Eye (tissue), 1 donor: ENCODE measurements around the gene ARFGAP2.

Source experiments
- DNase-seq: peaks from one replicate; pipeline ENCODE4 v3.0.0-alpha.2; 2015

Gene ARFGAP2

DNA sequence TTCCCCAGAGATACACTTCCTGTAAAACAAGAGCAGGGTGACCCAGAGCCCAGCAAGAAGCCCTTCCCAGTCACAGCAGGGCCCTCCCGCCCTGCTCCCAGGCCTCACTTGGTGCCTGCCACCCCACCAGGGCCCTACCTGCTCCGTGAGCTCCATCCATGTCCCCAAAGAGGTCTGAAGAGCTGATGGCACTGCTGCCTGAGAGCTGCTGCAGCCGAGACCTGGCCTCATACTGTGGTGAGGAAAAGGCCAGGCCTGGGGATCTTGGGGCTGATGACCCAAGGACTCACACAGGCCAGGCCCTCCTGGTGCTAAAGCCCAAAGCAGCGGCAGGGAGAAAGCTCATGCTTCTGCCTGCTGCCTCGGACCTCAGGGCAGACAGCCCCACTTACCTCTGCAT is 10.3 kb downstream of the ARFGAP2 start:
- no peak for DNase-seq

DNA sequence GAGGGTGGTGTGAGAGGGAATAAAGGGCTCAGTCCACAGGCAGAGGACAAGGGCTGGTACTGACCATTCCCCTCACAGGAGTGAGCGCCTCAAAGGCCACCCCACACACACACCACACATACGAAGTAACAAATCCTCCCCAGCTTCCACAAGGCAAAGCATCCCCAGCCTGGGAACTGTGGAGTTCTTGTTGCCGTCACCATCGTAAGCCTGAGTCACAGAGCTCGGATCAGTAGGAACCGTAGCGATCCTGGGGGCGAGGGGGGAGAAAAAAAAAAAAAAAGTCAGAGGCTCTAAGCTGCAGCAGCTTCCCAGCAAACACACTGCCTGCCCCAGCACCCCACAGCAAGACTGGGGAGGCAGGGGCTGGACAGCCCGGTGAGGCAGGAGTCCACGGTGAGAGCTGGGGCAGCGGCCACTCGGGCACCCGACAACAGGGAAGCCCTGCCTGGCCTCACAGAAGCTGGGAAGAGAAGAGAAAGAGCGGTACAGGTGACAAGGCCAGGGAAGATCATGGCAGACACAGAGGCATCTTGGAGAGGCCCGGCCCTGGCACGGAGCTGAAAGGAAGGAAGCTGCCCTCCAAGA is 11.3 kb downstream of the ARFGAP2 start:
- DNase-seq: no peak

GRCh38 chr11:47164321-47164720 is 12.4 kb downstream of the ARFGAP2 start:
- no peak for DNase-seq

- no peak for DNase-seq
These were observed 12.8 kb downstream of the ARFGAP2 start for GRCh38 chr11:47163898-47164297.

GRCh38 chr11:47163193-47163592 is 13.5 kb downstream of the ARFGAP2 start:
- DNase-seq: no peak

- no peak for DNase-seq
These were observed 14.3 kb downstream of the ARFGAP2 start for GRCh38 chr11:47162426-47162825.

- no peak for DNase-seq
These were observed 14.8 kb downstream of the ARFGAP2 start for GRCh38 chr11:47161890-47162289.

- DNase-seq: peak; percentile 83
These were observed 15.4 kb downstream of the ARFGAP2 start for GRCh38 chr11:47161134-47161854.

DNA sequence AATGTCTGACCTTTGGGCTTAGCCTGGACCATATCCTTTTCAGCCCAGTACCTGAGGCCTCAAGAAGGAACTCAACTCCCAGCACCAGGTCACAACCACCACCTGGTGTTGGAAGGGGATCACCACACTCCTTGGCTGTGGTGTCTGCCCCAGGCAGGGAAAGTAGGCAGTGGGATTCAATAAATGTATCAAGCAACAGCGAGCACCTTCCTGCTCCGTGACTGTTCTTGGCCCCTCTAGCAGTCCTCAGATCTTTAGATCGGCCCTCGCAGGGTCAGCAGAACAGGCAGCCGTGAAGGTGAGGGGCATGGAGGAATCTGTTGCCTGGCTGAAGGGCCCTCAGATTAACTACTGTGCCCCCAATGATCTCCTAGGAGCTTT is 15.9 kb downstream of the ARFGAP2 start:
- no peak for DNase-seq

- no peak for DNase-seq
These were observed 18.4 kb downstream of the ARFGAP2 start for GRCh38 chr11:47158242-47158641.

- no peak for DNase-seq
These were observed 18.9 kb downstream of the ARFGAP2 start for GRCh38 chr11:47157805-47158204.

DNA sequence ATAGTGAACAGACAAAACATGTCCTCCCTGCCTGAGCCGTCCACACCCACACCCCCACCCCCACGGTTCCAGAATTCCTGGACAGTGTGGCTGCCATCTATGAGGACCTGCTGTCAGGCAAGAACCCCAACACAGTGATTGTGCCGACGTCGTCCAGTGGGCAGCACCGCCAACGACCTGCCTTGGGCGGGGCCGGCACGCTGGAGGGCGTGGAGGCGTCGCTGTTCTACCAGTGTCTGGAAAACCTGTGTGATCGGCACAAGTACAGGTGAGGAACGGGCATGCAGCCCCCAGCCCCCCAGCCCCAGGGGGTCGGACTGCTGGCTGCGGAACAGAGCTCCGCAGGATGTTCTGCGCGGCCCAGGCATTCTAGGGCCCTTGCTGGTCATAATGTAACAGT is 19.7 kb downstream of the ARFGAP2 start:
- DNase-seq: no peak

GRCh38 chr11:47156333-47156732 is 20.3 kb downstream of the ARFGAP2 start:
- no peak for DNase-seq

DNA sequence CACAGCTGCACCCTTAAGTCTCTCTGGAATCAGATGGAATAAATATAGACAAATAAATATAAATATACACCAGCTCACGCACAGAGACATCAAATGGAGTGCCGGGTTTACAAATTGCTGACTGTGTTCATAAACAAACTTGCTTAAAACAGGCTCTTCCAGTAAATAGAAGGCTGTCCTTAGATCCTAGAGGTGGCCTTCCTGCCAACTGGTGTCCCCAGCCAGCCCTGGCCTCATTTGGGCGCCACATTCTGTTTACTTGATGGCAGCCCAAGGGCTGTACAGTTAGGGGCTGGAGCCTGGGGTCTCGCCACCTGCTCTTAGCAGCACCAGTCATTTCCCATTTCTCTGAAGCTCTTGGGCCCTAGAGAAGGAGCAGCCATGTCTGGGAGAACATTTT is 20.8 kb downstream of the ARFGAP2 start:
- DNase-seq: no peak

GRCh38 chr11:47154616-47155570 is 21.8 kb downstream of the ARFGAP2 start:
- DNase-seq: no peak

DNA sequence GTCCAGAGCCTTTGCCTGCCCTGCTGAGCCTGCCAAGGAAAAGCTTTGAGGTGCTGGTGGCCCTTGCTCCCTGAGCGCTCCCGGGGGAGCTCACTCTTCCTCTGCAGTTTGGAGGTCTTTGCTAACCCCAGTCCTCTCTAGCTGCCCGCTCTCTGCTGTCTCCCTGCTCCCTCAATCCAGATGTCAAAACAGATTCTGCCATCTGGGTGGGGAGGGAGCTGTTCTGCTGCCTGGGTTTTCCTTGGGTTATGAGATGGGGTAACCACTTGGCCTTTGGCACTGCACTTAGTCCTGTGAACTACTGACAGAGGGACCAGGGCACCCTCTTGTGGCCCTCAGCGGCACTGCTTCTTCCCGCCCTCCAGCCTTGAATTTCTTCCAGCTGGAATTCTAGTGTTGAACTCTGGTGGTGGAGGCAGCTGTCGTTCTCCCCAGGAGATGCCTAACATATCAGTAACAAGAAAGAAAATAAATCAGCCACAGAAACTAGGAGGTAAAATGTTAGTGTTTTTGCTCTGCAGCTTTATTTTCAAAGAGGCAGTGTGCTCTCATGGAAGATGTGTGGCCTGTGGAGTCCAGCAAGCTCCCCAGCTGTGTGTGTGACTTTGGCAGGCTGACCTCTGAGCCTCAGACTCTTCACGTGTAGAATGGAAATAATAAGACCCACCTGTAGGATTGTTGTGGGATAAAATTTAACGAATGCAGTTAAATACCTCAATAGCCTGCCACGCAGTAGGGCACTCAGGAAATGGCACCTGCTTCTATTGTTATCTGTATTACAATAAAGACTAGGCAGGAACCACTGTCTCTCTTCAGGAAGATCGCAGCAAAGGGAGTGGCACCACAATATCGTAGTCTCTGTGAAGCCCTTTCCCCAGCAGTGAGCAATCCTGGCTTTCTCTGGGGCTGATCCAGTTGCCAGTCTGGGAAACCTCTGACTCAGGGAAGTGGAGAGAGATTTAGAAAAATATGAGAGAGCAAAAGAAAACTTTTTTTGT is 23.4 kb downstream of the ARFGAP2 start:
- DNase-seq: peak; percentile 93

DNA sequence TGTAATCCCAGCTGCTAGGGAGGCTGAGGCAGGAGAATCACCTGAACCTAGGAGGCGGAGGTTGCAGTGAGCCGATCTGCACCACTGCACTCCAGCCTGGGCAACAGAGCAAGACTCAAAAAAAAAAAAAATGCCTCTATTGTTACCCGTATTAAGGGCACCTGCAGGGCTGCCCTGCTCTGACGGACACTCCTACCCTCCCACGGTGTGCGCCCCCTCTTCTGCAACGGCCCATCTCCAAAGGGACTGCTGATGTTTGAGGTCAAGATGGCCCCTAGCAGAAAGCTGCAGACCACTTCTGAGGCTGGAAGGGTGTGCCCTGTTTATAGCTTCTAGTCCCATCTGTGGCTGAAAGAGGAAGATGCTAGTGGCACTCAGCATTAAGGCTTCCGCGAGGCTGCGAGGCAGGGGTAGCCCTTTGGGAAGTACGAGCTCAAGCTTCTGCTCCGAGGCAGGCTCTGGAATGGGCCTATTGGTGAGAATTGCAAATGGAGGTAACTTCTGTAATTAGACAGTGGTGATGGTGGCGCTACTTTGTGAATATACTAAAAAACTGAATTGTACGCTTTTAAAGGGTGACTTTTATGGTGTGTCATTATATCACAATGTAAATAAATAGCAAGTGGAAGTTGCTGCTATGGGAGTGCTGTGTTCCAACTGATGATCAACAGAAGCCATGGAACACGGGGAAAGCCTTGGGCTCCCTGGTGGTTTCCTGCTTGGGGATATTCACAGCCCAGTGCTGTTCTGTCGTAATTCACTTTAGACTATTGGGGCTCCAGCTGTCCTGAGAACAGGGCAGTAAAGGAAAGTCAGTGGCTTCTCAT is 24.3 kb downstream of the ARFGAP2 start:
- DNase-seq: no peak

DNA sequence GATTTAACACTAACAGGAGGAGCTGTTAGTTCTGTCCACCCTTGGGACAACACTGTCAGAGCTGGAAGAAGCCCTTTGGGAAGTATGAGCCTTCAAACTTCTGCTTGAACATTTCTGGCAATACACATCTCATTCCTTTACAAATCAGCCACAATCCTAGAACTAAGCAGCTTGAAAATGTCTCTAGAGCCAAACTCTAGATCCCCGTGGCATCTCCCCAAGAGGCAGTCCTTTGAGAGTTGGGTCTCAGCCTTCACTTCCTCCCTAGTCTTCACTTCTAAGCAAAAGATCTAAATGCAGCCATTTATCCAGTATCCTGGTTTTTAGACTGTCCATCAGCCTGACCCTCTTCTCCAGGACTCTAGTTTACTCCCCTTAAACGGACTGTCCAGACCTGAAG is 26.9 kb downstream of the ARFGAP2 start:
- DNase-seq: no peak

DNA sequence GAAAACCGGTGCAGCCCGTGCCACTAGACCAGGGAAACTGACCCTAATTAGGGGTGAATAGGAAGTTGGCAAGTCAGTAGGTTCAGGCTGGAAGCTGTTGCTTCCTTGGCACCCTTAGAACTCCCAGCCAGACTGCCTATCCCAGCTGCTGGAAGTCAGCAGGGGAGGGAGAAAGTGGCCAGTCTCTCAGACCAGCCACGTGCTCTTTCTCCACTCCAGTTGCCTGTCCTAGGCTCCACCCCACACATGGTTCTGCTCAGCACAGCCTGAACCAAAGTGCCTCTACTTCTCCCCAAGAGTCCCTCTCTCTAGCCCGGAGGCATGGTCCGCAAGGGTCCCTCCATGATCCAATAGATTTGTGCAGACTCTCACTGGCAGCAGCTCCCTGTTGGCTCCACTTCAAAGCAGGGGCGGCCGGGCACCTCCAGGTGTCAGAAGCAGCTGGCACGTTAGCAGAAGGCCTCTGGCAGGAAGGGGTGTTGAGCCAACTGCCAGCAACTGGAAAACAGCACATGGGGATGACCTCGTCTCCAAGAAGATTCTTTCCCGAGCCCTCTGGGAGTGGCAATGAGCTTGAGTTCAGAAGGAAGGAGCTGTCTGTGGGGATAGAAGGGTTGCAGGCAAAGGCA is 27.7 kb downstream of the ARFGAP2 start:
- no peak for DNase-seq

- no peak for DNase-seq
These were observed 28.4 kb downstream of the ARFGAP2 start for GRCh38 chr11:47148270-47148669.

DNA sequence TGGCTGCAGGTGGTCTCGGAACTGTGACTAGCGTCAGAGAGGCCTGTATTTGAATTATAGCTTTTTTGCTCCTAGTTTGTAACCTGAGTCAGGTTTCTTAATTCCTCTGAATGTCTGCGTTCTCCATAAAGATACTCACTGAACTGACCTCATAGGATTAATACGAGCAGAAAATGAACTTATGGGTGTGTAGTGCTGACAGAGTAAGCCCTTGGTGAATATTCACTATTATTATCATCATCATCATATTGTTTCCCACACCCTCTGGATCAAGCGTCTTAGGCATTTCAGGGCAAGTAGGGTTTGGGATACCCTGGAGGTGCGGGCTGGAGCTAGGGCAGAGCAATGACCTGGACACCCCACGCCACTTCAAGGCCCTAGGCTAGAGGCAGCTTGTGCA is 29.0 kb downstream of the ARFGAP2 start:
- DNase-seq: no peak
